Omental fat pad (tissue), 4 donors: Measurements from ENCODE around the gene STAB1. TPM values are rescaled to one million over a fixed set of nuclear protein-coding genes. Genes with fewer than 3 reads are reported as not detected.

ENCODE experiments used
- ATAC-seq: fragments of 150-250 bp; one replicate; pipeline ENCODE4 v1.9.1; 2016; ENCODE audit warnings: mild to moderate bottlenecking, moderate library complexity; ENCODE audit not compliant: low FRiP score
- DNase-seq: peaks from one replicate; pipeline ENCODE4 v3.0.0-alpha.2; 2019; ENCODE audit warnings: low spot score
- total RNA-seq, 4 donors: library from RNA; depleted of rRNA; stranded (reverse); fragments of >200 nt; gene quantifications; one replicate each; pipeline ENCODE4 v1.1.0, GENCODE V29; 2016
- TF ChIP-seq, protein P1 (sequence below), 3 donors: fragments of 450-650 bp; IDR thresholded peaks; one replicate each; pipeline ENCODE4 v1.5.1; 2016 to 2017; ENCODE audit warnings: antibody characterized with exemption in 3 of 3, mild to moderate bottlenecking in 3 of 3, moderate library complexity in 2 of 3

Gene STAB1
- total RNA-seq, 4 donors from 2014 or later, result 231 to 610 (median 304) TPM

- TF ChIP-seq, protein P1, sequence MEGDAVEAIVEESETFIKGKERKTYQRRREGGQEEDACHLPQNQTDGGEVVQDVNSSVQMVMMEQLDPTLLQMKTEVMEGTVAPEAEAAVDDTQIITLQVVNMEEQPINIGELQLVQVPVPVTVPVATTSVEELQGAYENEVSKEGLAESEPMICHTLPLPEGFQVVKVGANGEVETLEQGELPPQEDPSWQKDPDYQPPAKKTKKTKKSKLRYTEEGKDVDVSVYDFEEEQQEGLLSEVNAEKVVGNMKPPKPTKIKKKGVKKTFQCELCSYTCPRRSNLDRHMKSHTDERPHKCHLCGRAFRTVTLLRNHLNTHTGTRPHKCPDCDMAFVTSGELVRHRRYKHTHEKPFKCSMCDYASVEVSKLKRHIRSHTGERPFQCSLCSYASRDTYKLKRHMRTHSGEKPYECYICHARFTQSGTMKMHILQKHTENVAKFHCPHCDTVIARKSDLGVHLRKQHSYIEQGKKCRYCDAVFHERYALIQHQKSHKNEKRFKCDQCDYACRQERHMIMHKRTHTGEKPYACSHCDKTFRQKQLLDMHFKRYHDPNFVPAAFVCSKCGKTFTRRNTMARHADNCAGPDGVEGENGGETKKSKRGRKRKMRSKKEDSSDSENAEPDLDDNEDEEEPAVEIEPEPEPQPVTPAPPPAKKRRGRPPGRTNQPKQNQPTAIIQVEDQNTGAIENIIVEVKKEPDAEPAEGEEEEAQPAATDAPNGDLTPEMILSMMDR (IDR thresholded peaks at IDR 0.05), result no peak
- DNase-seq (no peak), ATAC-seq (no peak)
Observed at GRCh38 chr3:52502808-52503350, 7.7 kb downstream of the STAB1 start.

GRCh38 chr3:52503788-52504424 lies 8.8 kb downstream of the STAB1 start:
- ATAC-seq, result no peak
- TF ChIP-seq, protein P1 (IDR thresholded peaks at IDR 0.05), result no peak
- DNase-seq, result no peak

- DNase-seq, result no peak
- no peak for ATAC-seq
- TF ChIP-seq, protein P1 (IDR thresholded peaks at IDR 0.05), result no peak
Observed at GRCh38 chr3:52504977-52505376, 9.8 kb downstream of the STAB1 start.

GRCh38 chr3:52506266-52506966 lies 11.3 kb downstream of the STAB1 start:
- no peak for DNase-seq
- ATAC-seq, result no peak
- TF ChIP-seq, protein P1 (IDR thresholded peaks at IDR 0.05), result no peak

DNA sequence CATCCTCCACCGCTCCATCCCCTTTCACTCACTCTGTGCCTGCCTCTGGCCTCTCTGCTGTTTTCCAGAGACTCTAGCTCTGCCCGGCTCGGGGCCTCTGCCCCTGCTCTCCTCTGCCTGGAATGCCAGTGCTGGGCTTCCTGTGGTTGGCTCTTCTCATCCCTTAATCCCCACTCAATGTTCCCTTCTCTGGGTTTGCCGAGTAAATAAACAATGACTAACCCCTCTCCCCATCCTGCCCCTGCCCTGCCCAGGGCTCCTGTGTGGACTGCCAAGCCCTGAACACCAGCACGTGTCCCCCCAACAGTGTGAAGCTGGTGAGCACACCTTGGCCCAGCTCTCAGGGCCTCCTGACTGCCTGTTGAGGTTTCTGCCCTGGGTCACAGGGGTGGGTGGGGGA lies 12.2 kb downstream of the STAB1 start:
- ATAC-seq (no peak), DNase-seq (no peak)
- TF ChIP-seq, protein P1 (IDR thresholded peaks at IDR 0.05), result no peak

- TF ChIP-seq, protein P1 (IDR thresholded peaks at IDR 0.05), result no peak
- ATAC-seq (no peak), DNase-seq (no peak)
Observed at GRCh38 chr3:52509753-52510328, 14.7 kb downstream of the STAB1 start.
